GM18519 (cell line): ENCODE results near the gene CD58.

Source experiments
- ATAC-seq: cut with Tn5 transposase; IDR thresholded peaks from one replicate; pipeline ENCODE4 v1.9.1; 2021; ENCODE audit warnings: mild to moderate bottlenecking, moderate library complexity; ENCODE audit not compliant: unreplicated experiment, low FRiP score

The CD58 gene

DNA sequence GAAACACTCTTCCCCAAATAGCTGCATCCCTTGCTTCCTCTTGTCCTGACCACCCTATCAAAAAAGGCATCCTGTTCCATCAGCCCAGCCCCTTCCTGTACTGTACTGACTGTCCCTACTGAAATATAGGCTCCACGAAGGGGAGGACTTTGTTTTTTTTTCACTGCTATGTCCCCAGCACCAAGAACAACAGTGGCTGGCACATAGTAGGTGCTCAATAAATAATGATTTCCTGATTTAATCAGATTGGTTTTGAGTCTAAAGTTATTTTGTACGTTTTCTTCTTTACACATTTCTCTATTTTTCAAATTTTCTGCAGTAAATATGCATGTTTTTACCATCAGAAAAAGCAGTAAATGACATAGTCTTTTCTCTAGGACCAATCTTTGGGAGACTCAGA is 73.9 kb downstream of the CD58 start:
- no peak for ATAC-seq

- no peak for ATAC-seq
Observed at GRCh38 chr1:116496380-116496779, 74.4 kb downstream of the CD58 start.

- ATAC-seq, result no peak
Observed at GRCh38 chr1:116495535-116495934, 75.3 kb downstream of the CD58 start.

GRCh38 chr1:116494745-116495144 is 76.1 kb downstream of the CD58 start:
- ATAC-seq, result no peak

GRCh38 chr1:116494353-116494692 is 76.5 kb downstream of the CD58 start:
- no peak for ATAC-seq

- ATAC-seq, result no peak
Observed at GRCh38 chr1:116493484-116494352, 77.1 kb downstream of the CD58 start.

- ATAC-seq, result no peak
Observed at GRCh38 chr1:116493036-116493435, 77.8 kb downstream of the CD58 start.

DNA sequence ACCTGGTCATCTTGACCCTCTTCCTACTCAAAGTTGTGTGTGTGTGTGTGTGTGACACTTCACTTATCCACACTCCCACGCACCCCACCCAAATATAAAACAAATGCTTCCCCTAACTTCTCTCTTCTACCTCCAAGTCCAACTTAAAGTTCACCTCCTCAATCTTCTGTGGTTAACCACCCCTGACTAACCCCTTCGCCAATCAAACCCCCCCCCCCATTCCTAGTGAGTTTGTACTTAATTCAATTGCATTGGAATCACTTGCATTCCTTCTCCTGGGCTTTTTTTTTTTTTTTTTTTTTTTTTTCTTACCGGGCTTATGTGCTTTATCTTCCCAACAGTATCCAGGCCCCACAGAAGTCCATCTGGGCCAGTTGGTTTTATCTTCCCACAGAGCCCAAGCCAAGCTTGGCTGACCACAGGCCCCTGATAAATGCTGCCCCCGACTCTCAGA is 78.4 kb downstream of the CD58 start:
- ATAC-seq, result no peak

DNA sequence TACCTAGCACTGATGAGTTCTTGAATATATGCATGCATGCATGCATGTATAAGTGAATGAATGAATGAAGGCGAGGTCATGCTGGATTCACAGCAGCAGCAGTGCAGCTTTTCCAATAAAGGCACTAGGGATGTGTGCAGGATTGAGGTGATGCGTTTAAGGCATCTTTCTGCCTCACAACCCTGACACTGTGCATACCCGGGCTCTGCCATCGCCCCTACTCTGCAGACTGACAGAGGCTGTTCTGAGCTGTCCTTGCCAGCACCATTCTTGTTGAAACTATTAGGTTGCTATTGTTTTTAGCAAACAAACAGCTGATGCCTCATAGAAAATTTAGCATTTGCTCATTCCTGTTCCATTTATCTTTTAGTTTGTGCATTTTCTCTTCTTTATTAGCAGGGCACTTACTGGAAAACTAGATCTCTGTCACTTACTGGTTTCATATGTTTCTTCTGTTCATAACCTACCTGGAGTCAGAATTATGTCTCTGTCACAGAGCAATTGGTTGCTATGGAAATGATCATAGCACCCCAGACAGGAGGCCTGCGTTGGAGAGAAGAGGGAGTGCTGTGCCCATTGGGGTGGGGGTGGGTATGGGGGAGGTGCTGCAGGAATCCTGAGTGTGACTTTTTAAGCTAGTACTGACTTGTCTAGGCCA is 79.0 kb downstream of the CD58 start:
- no peak for ATAC-seq

GRCh38 chr1:116490588-116490987 is 80.2 kb downstream of the CD58 start:
- ATAC-seq, result no peak

DNA sequence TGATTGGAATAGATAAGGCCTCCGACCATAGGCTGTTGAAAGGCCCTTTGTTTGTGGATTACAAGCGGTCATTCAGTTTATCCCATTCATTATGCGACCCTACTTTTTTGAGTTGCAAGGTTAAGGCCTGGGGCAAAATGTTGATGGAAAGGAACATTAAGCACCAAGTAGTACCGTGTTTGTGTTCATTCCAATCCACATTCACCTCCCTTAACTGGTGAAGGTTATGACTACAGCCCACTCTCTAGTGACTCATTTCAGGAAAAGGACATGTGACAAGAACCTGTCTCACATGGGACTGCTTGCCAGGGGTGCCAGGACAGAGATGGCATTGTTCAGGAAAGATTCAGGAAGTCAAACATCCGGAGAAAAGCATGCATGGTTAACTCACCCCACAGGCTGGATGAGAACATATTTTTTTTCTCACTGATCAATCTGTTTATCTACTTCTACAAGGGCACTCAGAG is 81.6 kb downstream of the CD58 start:
- no peak for ATAC-seq

GRCh38 chr1:116488071-116488470 is 82.8 kb downstream of the CD58 start:
- no peak for ATAC-seq

GRCh38 chr1:116487583-116487982 is 83.2 kb downstream of the CD58 start:
- ATAC-seq, result no peak

- no peak for ATAC-seq
Observed at GRCh38 chr1:116487031-116487430, 83.8 kb downstream of the CD58 start.

- ATAC-seq, result no peak
Observed at GRCh38 chr1:116486424-116486823, 84.4 kb downstream of the CD58 start.

GRCh38 chr1:116485976-116486375 is 84.8 kb downstream of the CD58 start:
- ATAC-seq, result no peak

DNA sequence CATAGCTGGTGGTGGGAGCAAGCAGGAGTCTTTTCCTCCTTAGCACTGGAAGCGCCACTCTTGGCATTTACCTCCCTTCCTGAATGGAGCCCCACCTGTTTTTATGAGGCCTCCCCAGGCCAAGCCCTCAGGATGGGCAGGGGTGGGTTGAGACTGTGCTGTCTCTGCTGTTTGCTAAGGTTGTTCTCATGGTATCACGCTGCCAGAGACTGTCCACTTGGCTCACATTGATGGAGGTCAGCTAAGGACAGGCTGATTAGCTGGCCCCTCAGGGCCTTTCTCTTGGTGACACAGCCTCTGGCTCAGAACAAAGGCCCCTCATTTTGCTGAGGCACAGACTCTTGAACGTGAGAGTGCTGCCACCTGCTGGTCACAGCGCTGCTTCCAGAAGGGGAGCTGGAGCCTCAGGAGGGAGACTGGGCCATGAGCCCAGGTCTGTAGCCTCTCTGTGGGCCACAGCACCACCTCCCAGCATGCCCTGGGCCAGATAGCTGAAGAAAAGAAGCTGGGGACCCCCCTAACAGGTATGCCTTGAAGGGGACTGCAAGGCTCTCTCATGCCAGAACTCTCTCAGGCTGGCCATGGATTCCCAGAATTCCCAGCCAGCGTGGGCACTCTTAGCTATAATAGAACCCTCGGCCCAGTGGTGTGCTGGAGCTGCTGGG is 85.6 kb downstream of the CD58 start:
- ATAC-seq, result peak; percentile 73

GRCh38 chr1:116483481-116484309 is 87.1 kb downstream of the CD58 start:
- no peak for ATAC-seq

DNA sequence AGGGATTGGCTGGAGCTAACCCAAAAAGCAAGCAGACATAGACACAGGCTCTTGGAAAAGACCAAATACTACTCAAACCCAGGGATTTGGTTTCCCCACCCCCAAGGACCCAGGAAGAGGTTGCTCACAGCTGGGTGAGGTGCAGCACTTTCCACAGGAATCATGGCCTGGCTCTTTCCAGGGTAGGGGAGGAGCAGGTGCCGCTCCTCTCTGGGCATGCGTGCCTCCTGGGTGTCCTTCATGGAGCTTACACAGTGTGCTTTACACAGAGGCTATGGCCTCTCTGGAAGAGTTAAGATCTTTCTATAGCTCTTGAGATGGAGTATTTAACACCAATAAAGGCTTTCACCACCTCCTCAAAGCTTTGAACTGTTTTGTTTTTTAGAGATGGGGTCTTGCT is 88.3 kb downstream of the CD58 start:
- no peak for ATAC-seq

GRCh38 chr1:116481934-116482333 is 88.9 kb downstream of the CD58 start:
- no peak for ATAC-seq
